Type B pancreatic cell (in vitro differentiated cells): ENCODE results near the gene AMPD3. TPM values are rescaled to one million over a fixed set of nuclear protein-coding genes. Genes with fewer than 3 reads are reported as not detected.
A peak's percentile ranks its signal among the peaks of the same experiment; 100 is the strongest.

Experiments used
- DNase-seq: peaks from one replicate; pipeline ENCODE4 v3.0.0; 2021; ENCODE audit warnings: mixed read lengths; ENCODE audit not compliant: unreplicated experiment; ENCODE audit errors: extremely low spot score
- H3K27ac Mint-ChIP-seq: 2 replicates; pipeline ENCODE4 v1.8.0; 2021; ENCODE audit warnings: mild to moderate bottlenecking, mixed read lengths
- H3K27me3 Mint-ChIP-seq: 2 replicates; pipeline ENCODE4 v1.8.0; 2021; ENCODE audit warnings: mixed read lengths
- H3K36me3 Mint-ChIP-seq: 2 replicates; pipeline ENCODE4 v1.8.0; 2021; ENCODE audit warnings: mixed read lengths
- H3K4me1 Mint-ChIP-seq: one replicate; pipeline ENCODE4 v1.8.0; 2021; ENCODE audit warnings: mixed read lengths; ENCODE audit not compliant: unreplicated experiment
- H3K4me3 Mint-ChIP-seq: 2 replicates; pipeline ENCODE4 v1.8.0; 2021; ENCODE audit warnings: mild to moderate bottlenecking, mixed read lengths
- H3K9me3 Mint-ChIP-seq: 2 replicates; pipeline ENCODE4 v1.8.0; 2021; ENCODE audit warnings: mixed read lengths
- total RNA-seq: library from RNA; stranded (reverse); gene quantifications from 2 replicates; pipeline ENCODE4 v1.2.1, GENCODE V29; 2021; ENCODE audit warnings: low replicate concordance
- TF ChIP-seq, protein P1 (sequence below): fragments of 200-600 bp; sonication (generic); conservative IDR thresholded peaks from 2 replicates; pipeline ENCODE4 v1.5.0; 2021; ENCODE audit warnings: antibody characterized with exemption, mild to moderate bottlenecking

The AMPD3 gene
- total RNA-seq, 1 donor from 2014 or later = 7.0 TPM

DNA sequence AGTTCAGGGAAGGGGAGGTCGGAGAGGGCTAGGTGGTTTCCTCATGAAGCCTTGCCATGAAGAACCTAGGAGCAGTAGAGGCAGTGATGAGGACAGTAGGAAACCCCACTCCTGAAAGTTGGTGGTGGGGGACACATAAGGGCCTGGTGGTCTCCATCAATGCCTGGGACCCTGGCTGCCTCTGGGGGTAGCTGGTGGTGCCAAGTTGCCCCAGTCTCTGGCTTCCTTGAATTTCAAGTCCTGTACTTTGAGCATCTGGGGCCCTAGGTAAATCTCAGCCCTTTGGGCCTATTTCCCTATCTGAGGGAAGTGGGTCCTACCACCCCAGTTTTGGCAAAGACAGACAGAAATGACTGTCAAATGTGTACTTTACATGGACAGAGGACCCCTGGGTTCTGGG, 28.1 kb downstream of the AMPD3 start:
- Mint-ChIP-seq H3K27me3 (no peaks in the 10 kb centered on the region), H3K27ac (no peak overlapping the region), H3K36me3 (peaks cover 3% of the 10 kb centered on the region), H3K9me3 (no peaks in the 10 kb centered on the region), H3K4me1 (peaks cover 6% of the 10 kb centered on the region), H3K4me3 (no peak overlapping the region)
- TF ChIP-seq, protein P1, sequence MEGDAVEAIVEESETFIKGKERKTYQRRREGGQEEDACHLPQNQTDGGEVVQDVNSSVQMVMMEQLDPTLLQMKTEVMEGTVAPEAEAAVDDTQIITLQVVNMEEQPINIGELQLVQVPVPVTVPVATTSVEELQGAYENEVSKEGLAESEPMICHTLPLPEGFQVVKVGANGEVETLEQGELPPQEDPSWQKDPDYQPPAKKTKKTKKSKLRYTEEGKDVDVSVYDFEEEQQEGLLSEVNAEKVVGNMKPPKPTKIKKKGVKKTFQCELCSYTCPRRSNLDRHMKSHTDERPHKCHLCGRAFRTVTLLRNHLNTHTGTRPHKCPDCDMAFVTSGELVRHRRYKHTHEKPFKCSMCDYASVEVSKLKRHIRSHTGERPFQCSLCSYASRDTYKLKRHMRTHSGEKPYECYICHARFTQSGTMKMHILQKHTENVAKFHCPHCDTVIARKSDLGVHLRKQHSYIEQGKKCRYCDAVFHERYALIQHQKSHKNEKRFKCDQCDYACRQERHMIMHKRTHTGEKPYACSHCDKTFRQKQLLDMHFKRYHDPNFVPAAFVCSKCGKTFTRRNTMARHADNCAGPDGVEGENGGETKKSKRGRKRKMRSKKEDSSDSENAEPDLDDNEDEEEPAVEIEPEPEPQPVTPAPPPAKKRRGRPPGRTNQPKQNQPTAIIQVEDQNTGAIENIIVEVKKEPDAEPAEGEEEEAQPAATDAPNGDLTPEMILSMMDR = no peak
- DNase-seq = peak; percentile 43

DNA sequence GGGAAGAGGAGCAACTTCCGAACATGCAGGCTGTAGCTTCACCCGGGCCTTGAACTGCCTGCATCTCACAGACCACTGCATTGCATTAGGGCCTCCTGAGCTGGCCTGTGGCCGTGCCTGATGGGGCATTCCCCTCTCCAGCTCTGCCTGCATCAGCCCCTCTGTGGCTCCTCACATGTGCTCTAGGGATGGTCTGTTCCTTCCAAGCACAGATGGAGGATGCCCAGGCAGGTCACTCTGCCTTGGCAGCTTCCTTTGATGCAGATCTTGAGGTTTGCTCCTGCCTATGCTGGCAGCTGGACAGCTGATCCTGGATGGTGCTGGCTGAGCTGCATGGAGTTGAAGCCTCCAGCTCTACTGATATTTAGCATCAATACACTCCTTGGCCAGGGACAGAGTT, 28.5 kb downstream of the AMPD3 start:
- Mint-ChIP-seq H3K27ac (no peak overlapping the region), H3K4me1 (peaks cover 6% of the 10 kb centered on the region), H3K9me3 (no peaks in the 10 kb centered on the region), H3K27me3 (no peaks in the 10 kb centered on the region), H3K36me3 (peaks cover 6% of the 10 kb centered on the region), H3K4me3 (no peak overlapping the region)
- TF ChIP-seq, protein P1 = no peak
- DNase-seq = peak; percentile 40

DNA sequence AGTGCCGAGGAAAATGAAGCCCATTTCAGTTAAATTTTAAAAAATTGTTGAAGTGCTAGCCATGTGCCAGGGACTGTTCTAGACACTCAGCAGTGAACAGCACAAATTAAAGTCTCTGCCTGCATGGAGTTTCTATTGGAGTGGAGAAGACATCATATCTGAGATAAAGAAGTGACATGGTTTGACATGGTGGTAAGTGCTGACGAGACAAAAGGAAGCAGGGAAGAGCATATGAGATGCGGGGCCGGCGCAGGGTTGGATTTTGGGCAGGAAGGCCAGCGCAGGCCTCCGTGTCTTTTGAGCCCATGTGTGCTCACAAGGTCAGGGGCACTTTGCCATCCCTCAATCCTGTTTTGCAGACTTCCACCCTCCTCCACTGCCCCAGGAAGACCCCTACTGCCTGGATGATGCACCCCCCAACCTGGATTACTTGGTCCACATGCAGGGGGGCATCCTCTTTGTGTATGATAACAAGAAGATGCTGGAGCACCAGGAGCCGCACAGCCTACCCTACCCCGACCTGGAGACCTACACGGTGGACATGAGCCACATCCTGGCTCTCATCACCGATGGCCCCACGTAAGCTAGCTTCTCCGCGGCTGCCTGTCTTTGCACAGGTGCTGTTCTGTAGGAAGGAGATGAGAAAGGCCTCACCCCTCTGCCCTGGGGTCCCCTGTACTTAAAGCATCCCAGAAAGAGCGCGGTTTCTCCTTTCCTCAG, 29.6 kb downstream of the AMPD3 start:
- Mint-ChIP-seq H3K27me3 (no peaks in the 10 kb centered on the region), H3K9me3 (no peaks in the 10 kb centered on the region), H3K4me3 (no peak overlapping the region), H3K27ac (no peak overlapping the region), H3K4me1 (peaks cover 6% of the 10 kb centered on the region), H3K36me3 (peaks cover 6% of the 10 kb centered on the region)
- TF ChIP-seq, protein P1 = no peak
- peak; percentile 42 for DNase-seq

DNA sequence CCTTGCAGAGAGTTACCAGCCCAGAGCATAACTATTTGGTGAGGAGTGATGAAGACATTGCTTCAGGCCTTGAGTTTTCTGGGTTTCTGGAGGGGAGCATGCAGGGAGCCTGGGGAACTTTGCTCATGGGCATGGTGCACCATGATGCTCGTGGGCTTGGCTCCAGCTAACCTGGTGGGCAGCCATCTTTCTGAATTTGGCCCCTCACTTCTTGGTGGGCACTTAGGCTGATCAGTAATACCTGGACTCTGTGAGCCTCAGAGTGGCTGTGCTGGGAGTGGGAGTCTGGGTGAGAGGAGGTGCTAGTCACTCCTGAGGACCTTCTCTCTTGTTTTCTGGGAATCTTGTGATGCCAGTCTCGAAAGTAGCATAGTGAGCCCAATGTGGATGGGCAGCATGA, 30.6 kb downstream of the AMPD3 start:
- peaks cover 14% of the 10 kb centered on the region for H3K4me1 Mint-ChIP-seq
- H3K36me3 Mint-ChIP-seq = peaks cover 9% of the 10 kb centered on the region

DNA sequence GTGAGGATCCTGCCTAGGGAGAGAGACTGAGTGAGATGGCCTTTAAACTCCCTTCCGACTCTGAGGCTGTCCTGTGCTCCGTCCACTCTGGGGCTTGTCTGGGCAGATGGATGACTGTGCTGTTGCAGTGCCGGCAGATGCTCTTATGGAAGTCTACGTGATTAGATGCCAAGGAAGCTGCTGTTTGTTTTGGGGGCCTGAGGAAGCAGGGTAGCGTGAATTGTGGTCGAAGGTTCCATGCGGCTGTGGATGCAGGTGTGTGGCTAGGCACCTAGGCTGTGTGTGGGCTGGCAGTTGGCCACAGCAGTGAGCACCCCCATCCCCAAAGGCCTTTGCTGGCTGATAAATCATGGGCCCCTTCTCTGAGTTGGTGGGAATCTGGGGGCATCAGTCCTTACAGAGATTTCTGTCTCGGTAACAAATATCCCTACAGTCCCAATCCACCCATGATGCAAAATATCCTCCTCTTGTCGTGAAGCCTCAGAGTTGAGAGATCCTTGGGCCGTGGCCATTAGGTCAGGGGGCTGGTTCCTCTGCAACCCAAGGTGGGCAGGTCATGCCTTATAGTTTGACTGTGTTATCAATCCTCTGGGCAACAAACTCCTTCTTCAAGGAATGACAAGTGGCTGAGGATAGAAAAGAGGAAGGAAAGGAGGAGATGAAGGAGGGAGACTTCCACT, 31.2 kb downstream of the AMPD3 start:
- no peaks in the 10 kb centered on the region for H3K9me3 Mint-ChIP-seq
- no peaks in the 10 kb centered on the region for H3K27me3 Mint-ChIP-seq
- TF ChIP-seq, protein P1 = no peak
- DNase-seq = peak; percentile 48
- H3K4me3 Mint-ChIP-seq = no peak overlapping the region
- no peak overlapping the region for H3K27ac Mint-ChIP-seq
- H3K36me3 Mint-ChIP-seq = peaks cover 10% of the 10 kb centered on the region
- peaks cover 21% of the 10 kb centered on the region for H3K4me1 Mint-ChIP-seq

More for the DNA sequence above, 30.6 kb downstream of the AMPD3 start:
- H3K4me3 Mint-ChIP-seq = no peak overlapping the region
- TF ChIP-seq, protein P1 = no peak
- peak; percentile 39 for DNase-seq
- no peaks in the 10 kb centered on the region for H3K27me3 Mint-ChIP-seq
- H3K27ac Mint-ChIP-seq = no peak overlapping the region
- H3K9me3 Mint-ChIP-seq = no peaks in the 10 kb centered on the region
